Stimulated activated CD8-positive, alpha-beta memory T cell treated with anti-CD3 and anti-CD28 coated beads, Interleukin-12 subunit alpha, Interleukin-12 subunit beta, amount 100 ng/mL, for 1 hour (primary cell): ENCODE results near the gene EHD2.
"Not testable (repeated sequence)": the region's sequence is repeated elsewhere in the genome, so short reads cannot be mapped to it uniquely, and the experiment has no call there.

Experiments
- DNase-seq: peaks from one replicate; pipeline ENCODE4 v3.0.0-alpha.2; 2020; ENCODE audit warnings: low read depth

Gene EHD2

DNA sequence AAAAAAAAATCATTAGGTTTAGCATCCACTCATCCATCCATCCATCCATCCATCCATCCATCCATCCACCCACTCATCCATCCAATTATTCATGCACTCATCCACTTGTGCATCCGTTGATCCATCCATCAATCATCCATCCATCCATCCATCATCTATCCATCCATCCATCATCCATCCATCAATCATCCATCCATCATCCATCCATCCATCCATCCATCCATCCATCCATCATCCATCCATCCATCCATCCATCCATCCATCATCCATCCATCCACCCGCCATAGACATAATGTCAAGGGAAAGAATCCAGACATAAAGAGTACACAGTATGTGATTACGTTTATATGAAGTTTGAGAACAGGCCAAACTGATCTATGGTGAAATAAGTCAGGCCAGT lies 56.3 kb downstream of the EHD2 start:
- no peak for DNase-seq

DNA sequence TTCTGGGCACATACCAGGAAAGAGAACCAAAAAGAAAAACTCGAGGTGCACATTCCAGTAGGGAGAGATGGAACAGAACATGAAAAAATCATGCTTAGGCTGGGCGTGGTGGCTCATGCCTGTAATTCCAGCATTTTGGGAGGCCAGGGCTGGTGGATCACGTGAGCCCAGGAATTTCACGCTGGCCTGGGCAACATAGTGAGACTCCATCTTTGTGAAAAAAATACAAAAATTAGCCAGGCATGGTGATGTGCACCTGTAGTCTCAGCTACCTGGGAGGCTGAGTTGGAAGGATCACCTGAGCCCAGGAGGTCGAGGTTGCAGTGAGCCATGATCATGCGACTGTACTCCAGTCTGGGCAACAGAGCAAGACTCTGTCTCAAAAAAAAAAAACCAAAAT lies 58.1 kb downstream of the EHD2 start:
- not testable (repeated sequence) for DNase-seq

GRCh38 chr19:47776568-47776967 lies 63.3 kb downstream of the EHD2 start:
- no peak for DNase-seq

GRCh38 chr19:47777245-47778048 lies 64.2 kb downstream of the EHD2 start:
- not testable (repeated sequence) for DNase-seq

GRCh38 chr19:47778049-47778953 lies 65.1 kb downstream of the EHD2 start, which contains the start of gene SELENOW:
Gene SELENOW (plus strand): TSS chr19:47778703. CDS start chr19:47778786, 83 bp downstream.
- DNase-seq: peak; percentile 62

DNA sequence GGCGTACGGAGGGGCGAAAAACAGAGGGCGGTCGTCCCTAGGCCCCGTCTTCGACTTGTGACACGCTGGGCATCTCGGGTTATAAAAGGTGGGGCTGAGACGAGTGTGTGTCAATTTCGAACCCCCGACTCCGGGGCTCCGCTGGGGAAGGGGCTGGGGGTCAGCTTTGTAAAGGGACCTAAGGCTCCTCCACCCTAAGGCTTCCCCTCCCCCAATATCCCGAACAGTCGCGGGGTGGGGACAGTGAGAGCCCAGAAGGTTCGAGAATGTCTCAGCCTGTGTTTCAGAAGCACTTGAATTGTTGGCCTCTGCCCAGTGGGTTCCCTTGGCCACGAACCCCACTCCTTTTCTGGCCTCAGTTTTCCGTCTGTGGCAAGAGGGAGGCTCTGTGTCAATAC lies 65.7 kb downstream of the EHD2 start:
- no peak for DNase-seq

DNA sequence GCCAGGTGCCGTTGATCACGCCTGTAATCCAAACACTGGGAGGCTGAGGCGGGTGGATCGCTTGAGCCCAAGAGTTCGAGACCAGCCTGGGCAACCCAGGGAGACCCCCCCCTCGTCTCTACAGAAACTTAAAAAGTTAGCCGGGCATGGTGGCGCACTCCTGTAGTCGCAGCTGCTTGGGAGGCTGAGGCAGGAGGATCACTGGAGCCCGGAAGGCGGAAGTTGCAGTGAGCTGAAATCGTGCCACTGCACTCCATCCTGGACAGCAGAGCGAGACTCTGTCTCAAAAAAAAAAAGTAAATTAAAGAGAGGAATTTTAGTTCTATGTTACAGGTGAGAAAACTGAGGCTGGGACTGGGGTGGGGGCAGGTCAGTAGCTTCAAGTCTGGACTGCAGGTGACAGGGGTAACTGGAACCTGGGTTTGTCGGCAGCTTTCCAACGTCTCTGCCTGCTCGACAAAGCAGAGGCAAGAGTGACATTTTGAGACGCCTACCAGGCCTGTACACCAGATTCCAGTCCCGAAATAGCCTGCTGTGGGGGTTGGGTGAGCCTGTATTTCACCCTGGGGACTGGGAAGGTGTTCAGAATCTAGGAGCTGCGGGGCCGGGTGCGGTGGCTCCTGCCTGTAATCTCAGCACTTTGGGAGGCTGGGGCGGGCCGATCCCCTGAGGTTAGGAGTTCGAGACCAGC lies 66.4 kb downstream of the EHD2 start:
- DNase-seq: no peak

DNA sequence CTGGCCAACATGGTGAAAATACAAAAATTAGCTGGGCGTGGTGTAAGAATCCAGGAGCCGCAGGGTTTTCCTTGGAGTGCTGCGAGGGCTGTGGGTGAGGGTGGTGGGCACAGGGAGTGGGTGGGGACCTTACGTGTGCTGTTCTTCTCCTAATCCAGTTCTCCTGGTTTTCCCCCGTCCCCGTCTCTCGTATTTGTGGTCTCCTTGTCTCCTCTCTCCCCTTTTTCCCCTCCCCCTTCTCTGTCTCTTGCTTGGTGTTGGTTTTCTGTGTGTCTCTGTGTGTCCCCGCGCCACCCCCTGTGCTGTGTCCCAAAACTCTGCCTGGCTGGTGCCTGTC lies 67.0 kb downstream of the EHD2 start:
- no peak for DNase-seq

DNA sequence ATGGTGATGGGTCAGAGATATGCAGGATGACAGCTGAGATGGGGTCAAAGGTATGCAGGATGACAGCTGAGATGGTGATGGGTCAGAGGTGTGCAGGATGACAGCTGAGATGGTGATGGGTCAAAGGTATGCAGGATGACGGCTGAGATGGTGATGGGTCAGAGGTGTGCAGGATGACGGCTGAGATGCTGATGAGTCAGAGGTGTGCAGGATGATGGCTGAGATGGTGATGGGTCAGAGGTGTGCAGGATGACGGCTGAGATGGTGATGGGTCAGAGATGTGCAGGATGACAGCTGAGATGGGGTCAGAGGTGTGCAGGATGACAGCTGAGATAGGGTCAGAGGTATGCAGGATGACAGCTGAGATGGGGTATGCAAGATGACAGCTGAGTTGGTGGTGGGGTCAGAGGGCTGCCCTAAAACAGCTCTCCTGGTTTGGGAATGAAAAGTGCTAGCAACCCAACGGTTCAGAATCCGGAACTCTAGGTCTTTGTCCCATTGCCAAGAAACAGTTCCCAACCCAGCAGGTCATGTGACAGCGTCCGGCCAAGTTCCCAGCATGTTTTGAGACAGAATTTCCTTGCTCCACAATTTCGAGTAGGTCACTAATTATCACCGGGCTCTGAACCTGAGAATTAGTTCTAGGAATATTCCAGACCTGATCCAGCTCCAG lies 68.5 kb downstream of the EHD2 start:
- DNase-seq: no peak

- no peak for DNase-seq
These were observed 73.3 kb downstream of the EHD2 start for GRCh38 chr19:47786566-47786965.

- DNase-seq: not testable (repeated sequence)
These were observed 74.1 kb downstream of the EHD2 start for GRCh38 chr19:47787307-47787706.

DNA sequence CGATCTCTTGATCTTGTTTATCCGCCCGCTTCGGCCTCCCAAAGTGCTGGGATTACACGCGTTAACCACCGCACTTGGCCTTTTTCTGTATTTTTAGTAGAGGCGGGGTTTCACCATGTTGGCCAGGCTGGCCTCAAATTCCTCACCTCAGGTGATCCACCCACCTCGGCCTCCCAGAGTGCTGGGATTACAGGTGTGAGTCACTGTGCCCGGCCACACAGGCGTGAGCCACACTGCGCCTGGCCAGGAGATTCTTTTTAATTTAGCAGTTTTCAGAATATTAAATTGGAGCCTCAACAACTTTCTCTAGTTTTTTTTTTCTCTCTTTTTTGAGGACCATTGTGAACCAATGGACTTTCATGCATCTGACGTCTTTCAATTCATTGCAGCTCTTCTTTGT lies 76.6 kb downstream of the EHD2 start:
- not testable (repeated sequence) for DNase-seq

DNA sequence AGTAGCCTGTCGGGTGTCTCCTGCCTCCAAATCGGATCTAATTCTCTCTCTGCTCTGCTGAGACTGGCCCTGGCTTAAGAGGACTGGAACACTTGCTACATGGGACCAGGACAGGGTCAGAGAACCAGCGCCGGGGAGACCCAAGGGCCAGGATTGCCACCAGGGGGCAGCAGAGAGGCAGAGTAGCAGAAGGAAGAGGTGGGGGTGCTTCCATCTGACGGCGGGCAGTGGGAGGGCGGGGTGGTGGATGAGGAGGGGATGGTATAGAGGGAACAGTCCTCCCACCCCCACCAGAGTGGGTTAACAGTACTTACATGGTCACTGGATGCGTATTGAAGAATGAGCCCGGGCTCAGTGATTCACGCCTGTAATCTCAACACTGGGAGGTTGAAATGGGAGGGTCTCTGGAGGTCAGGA lies 77.2 kb downstream of the EHD2 start:
- DNase-seq: peak; percentile 79

DNA sequence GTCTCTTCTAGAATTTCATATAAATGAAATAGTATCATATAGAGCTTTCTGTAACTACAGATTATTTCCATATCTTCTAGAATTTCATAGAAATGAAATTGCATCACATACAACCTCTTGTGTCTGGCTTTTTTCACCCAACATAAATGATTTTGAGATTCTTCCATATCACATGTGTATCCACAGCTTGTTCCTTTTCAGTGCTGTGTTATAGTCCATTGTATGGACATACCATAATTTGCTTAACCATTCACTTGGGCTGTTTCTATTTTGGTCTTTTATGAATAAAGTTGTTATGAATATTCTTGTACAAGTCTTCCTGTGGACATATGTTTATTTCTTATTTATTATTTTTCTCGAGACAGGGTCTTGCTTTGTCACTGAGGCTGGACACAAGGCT lies 79.4 kb downstream of the EHD2 start:
- no peak for DNase-seq
